GM21825 (cell line): ENCODE results near the gene DIP2C.
"Not testable (repeated sequence)": the region's sequence is repeated elsewhere in the genome, so short reads cannot be mapped to it uniquely, and the experiment has no call there.

Source experiments
- ATAC-seq: cut with Tn5 transposase; IDR thresholded peaks from one replicate; pipeline ENCODE4 v1.9.1; 2021; ENCODE audit warnings: mild to moderate bottlenecking, moderate library complexity; ENCODE audit not compliant: unreplicated experiment

The DIP2C gene

DNA sequence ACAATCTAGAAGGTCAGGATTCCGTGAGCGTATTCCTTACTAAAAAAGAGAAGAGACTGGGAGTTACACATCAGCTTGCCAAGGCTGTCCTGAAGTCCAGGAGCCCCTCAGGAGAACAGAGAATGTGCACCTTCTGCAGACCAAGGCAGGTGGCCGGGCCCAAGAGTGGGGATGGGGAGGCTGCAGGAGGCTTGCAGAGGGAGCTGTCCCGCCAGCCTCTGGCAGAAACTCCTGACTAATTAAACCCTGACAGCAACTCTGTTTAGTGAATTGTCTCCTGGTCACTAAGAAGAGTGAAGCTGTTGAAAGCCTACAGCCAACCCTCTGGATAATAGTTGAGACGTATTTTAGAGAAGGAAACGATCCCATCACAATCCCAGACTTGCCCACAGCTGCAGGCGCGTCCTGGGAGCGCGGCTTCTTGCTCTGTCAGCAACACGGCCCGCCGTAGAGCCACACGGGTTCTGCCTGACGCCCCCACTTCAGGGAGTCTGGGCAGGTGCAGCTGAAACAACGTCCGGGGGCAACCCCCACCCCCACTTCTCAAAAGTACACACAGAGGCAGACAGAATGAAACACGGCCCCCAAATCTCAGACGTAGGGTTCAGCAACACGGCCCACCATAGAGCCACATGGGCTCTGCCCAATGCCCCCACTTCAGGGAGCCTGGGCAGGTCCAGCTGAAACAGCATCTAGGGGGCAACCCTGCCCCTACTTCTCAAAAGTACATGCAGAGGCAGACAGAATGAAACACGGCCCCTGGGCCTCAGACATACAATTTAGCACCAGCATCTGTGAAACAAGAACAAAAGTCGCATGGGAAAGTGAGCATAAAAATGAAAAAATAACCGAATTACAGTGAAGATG lies 45.2 kb downstream of the DIP2C start:
- no peak for ATAC-seq

GRCh38 chr10:642186-642890 lies 47.1 kb downstream of the DIP2C start:
- no peak for ATAC-seq

DNA sequence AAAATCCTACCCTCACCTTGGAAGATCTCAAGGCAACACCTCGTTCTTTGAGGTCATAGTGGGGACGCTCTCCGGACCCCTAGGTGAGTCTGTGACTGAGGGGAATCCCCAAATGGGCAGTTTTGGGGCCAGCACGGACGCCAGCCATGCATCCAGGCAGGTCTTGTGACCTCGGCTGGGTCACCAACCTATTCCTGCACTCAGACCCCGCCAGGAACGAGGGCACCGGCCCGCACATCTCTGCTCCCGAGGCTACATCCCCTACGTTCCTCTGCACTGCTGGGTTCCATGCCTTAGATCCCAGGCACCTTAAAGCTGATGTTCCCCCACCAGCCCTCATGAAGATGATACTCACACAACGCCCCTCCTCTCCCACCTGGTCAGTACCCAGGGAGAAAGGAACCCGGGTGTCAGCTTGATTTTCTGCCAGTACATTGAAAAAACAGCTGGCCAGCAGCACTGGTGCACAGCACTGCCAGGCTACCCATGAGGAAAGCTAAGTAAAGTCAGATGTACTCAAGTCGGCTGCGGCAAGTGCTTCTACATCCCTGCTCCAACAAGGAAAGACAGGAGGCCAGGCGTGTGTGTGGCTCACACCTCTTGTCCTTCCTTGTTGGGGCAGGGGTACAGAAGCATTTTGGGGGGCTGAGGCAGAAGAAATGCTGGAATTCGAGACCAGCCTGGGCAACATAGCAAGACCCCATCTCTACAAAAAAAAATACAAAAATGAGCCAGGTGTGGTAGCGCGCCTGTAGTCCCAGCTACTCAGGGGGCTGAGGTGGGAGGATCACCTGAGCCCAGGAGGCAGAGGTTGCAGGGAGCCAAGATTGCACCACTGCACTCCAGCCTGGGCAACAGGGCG lies 48.1 kb downstream of the DIP2C start:
- no peak for ATAC-seq

DNA sequence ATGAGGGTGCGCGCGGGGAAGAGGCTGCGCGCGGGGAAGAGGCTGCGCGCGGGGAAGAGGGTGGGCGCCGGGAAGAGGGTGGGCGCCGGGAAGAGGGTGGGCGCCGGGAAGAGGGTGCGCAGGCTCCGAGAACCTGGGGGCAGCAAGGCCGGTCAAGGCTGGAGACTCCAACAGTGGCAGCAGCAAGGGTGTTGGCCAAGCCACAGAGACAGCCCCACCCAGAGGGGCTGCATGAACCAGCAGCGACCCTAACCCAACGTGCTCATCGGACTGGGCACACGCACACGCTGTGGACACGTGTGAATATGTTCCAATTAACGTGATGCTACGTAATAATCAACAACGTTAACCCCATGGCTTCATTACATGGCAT lies 48.8 kb downstream of the DIP2C start:
- ATAC-seq = no peak

DNA sequence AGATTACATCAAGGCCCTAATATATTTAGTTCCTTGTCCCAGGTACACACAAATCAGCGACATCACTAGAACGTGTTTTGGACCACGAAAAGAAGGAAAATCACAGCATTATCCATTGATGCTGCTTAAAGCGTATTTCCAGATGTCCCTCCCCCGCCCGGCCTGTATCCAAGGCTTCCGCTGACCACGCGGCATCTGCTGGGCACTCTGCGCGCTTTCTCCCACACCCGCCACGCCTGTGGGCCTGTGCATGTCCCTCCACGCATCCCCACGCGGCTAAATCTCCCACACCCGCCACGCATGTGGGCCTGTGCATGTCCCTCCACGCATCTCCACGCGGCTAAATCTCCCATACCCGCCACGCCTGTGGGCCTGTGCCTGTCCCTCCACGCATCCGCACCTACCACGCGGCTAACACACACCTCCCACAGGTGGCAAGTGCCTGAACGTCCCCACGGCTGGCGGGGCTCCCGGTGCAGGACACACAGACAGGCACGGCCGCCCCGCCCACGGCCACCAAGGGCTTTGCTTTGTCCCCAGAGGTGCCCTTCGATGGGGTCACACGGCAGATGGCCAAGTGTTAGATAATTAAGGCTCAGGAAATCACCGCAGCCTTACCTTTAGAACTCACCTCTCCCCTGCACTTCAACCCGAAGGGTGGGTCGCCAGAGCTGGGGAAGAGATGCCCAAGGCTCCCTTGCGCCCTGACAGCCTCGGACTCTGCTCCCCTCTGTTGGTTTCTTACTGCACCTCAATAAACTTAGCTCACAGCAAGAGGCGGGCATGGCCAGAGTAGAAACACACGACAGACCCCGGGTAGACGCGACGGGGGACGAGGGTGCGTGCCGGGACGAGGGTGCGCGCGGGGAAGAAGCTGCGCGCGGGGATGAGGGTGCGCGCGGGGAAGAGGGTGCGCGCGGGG lies 49.5 kb downstream of the DIP2C start:
- no peak for ATAC-seq

GRCh38 chr10:639001-639750 lies 50.3 kb downstream of the DIP2C start:
- ATAC-seq = no peak

- ATAC-seq = no peak
Measured at GRCh38 chr10:637771-638195, 51.7 kb downstream of the DIP2C start.

DNA sequence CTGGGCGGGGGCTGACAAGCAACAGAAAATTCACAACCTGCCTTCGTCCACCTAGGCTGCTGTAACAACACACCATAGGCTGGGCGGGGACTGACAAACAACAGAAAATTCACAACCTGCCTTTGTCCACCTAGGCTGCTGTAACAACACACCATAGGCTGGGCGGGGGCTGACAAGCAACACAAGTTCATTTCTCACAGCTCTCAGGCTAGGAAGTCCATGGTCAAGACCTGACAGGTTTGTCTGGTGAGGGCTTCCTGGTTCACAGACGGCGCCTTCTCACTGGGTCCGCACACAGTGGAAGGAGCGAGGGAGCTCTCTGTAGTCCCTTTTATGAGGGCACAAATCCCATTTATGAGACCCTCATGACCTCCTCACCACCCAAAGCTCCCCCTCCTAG lies 52.2 kb downstream of the DIP2C start:
- ATAC-seq = no peak

- no peak for ATAC-seq
Measured at GRCh38 chr10:636769-637168, 52.7 kb downstream of the DIP2C start.

DNA sequence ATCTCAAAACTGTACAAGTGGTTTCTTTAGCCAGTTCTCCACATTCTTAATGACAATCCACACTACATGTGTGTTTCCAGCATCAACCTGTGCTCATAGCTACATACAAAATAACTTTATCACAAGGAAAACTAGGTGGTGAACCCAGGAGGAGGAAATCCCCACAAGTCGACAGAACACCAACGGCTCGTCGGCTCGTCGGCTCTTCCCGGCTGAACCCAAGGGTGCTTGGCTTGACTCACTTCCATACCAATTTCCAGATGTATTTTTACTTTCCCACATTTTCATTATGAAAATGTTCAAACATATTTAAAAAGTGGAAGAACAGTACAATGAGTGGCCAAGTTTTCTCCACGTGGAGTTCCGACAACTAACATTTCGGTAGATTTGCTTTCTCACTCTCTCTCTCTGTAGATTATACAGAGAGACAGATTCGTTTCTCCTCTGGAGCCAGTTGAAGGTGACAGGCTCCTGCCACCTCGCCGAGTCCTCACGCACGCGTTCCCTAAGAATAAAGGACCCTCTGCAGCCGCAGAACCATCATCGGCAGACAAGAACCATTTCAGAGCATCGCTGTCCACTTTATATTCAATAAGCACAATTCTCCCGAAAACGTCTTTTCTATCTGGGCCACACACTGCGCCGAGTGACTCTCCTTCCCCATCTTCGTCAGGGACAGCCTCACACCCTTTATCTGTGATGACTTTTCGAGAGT lies 53.3 kb downstream of the DIP2C start:
- no peak for ATAC-seq

DNA sequence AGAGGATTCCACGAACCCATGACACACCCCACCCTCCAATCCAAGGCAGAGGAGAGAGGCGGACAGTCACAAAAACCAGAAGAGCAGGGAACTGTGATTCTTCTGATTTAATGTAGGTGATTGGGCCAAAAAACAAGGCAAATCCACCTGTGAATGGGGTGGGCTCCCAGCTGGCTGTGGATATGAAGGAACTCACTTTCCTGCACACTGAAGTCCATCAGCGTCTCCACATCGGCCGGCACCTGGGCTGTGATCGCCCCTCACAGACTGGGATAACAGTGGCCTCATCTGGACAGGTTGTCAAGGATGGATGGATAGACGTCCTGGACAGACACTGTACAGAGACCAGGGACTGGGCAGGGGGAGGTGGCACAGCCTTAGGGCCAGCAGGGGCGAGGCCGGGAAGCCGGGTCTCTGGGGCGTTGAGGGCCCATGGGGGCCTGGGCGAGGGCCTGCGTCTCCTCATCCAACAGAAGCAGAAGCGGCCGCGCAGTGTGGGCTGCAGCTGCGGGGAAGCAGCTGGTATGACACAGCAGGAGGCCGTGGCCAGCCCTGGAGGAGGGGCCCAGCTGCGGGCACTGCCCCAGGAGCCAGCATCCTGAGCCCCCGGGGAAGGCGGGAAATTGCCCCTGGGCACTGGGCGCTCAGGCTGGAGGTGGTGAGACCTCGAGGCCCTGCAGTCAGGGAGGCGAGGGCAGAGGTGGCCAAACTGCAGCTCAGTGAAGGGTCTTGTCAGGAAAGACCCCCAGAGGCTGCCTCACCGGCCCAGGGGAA lies 54.2 kb downstream of the DIP2C start:
- ATAC-seq = no peak

- no peak for ATAC-seq
Measured at GRCh38 chr10:634256-634655, 55.2 kb downstream of the DIP2C start.

- ATAC-seq = no peak
Measured at GRCh38 chr10:633279-634245, 55.9 kb downstream of the DIP2C start.

GRCh38 chr10:632807-633177 lies 56.7 kb downstream of the DIP2C start:
- ATAC-seq = not testable (repeated sequence)

DNA sequence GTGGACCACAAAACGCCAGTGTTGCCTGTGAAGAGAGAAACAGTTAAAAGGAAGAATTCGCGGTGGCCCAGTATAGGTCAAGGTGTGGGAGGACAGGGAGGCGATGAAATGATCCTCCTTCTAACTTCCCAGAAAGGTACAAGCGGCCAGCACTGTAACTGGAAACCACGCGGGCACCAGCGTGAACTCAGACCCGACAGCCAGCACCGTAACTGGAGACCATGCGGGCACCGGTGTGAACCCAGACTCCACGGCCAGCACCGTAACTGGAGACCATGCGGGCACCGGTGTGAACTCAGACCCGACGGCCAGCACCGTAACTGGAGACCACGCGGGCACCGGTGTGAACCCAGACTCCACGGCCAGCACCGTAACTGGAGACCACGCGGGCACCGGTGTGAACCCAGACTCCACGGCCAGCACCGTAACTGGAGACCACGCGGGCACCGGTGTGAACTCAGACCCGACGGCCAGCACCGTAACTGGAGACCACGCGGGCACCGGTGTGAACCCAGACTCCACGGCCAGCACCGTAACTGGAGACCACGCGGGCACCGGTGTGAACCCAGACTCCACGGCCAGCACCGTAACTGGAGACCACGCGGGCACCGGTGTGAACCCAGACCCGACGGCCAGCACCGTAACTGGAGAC lies 57.2 kb downstream of the DIP2C start:
- ATAC-seq = not testable (repeated sequence)

- ATAC-seq = no peak
Measured at GRCh38 chr10:631266-631665, 58.2 kb downstream of the DIP2C start.
